ENCODE results near the gene ADAMTS2. TPM values are rescaled to one million over a fixed set of nuclear protein-coding genes. Genes with fewer than 3 reads are reported as not detected.

ADAMTS2 gene
- total RNA-seq, 2 experiments from 2014 or later = not detected

- ChIA-PET POLR2A (no interaction called here), CTCF (interaction anchor here (1.6 kb wide), 1 partner anchor 328 kb away, joined by 10 read pairs; no protein-coding TSS in a partner anchor)
- Mint-ChIP-seq H3K36me3 (ENCODE audit: low read depth) (no peaks in the 10 kb centered on the region), H3K4me1 (ENCODE audit: low read depth) (peaks cover 3% of the 10 kb centered on the region), H3K9me3 (ENCODE audit: insufficient read depth) (peaks cover 12% of the 10 kb centered on the region), H3K27ac (no peak overlapping the region), H3K4me3 (no peak overlapping the region), H3K27me3 (ENCODE audit: low read depth) (no peaks in the 10 kb centered on the region)
- no peak for DNase-seq
- no peak for ATAC-seq
Observed at GRCh38 chr5:179165421-179166170, 179.7 kb downstream of the ADAMTS2 start.

GRCh38 chr5:179164331-179165311 is 180.6 kb downstream of the ADAMTS2 start:
- Mint-ChIP-seq H3K27ac (no peak overlapping the region), H3K36me3 (ENCODE audit: low read depth) (no peaks in the 10 kb centered on the region), H3K4me3 (no peak overlapping the region), H3K9me3 (ENCODE audit: insufficient read depth) (peaks cover 13% of the 10 kb centered on the region), H3K27me3 (ENCODE audit: low read depth) (no peaks in the 10 kb centered on the region), H3K4me1 (ENCODE audit: low read depth) (peaks cover 3% of the 10 kb centered on the region)
- ATAC-seq (no peak), DNase-seq (no peak)
- CTCF ChIA-PET = interaction anchor here (1.6 kb wide), 1 partner anchor 329 kb away, joined by 10 read pairs; no protein-coding TSS in a partner anchor
- POLR2A ChIA-PET = no interaction called here

DNA sequence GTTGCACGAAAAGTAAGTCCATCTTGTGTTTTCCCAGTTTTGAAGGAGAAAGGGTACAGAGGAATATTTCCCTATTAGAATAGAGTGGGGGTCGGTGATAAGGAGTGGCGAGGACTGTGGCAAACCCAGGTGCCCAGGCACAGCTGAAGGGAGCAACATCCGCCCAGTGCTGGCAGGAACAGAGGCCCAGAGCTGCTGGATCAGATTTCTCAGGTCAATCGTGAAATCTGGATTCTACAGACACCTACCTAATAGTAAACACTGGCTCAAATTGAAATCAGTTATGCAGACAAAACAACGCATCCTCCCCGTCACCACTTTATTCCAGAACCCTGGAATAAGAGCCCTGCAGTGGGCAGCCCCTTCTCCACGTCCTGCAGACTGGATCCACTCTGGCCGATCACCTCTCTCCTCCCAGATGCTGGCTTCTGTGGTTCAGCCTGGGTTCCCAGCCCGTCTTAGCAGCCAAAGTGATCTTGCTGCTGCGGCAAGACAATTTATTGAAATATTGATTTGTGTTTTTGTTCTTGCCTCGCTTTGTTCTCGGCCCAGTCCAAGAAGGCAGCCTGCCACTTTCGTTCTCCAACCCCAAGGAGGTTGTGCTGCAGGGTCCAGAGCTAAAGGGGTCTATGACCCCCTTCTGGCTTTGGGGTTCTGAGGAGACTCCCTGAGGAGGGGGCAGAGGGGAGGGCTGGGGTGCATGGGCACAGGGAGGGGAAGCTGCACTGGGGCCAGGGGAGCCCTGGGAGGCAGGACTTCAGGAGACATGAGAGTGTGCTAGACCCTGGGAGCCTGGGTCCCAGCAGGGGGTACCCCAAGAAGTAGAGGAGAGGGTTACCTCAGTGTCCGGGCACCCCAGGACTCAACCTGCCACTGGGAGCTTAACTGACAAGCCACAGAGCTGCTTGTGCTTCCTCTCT is 181.8 kb downstream of the ADAMTS2 start:
- Mint-ChIP-seq H3K27ac (no peak overlapping the region), H3K9me3 (ENCODE audit: insufficient read depth) (peaks cover 13% of the 10 kb centered on the region), H3K27me3 (ENCODE audit: low read depth) (no peaks in the 10 kb centered on the region), H3K36me3 (ENCODE audit: low read depth) (no peaks in the 10 kb centered on the region), H3K4me1 (ENCODE audit: low read depth) (peaks cover 3% of the 10 kb centered on the region), H3K4me3 (no peak overlapping the region)
- CTCF ChIA-PET = no interaction called here
- ATAC-seq (no peak), DNase-seq (no peak)
- POLR2A ChIA-PET = no interaction called here

GRCh38 chr5:179162351-179163235 is 182.7 kb downstream of the ADAMTS2 start:
- ChIA-PET CTCF (no interaction called here), POLR2A (no interaction called here)
- Mint-ChIP-seq H3K4me1 (ENCODE audit: low read depth) (peaks cover under 1% of the 10 kb centered on the region), H3K9me3 (ENCODE audit: insufficient read depth) (peaks cover 13% of the 10 kb centered on the region), H3K27me3 (ENCODE audit: low read depth) (no peaks in the 10 kb centered on the region), H3K36me3 (ENCODE audit: low read depth) (no peaks in the 10 kb centered on the region), H3K27ac (no peak overlapping the region), H3K4me3 (no peak overlapping the region)
- ATAC-seq = no peak
- no peak for DNase-seq

DNA sequence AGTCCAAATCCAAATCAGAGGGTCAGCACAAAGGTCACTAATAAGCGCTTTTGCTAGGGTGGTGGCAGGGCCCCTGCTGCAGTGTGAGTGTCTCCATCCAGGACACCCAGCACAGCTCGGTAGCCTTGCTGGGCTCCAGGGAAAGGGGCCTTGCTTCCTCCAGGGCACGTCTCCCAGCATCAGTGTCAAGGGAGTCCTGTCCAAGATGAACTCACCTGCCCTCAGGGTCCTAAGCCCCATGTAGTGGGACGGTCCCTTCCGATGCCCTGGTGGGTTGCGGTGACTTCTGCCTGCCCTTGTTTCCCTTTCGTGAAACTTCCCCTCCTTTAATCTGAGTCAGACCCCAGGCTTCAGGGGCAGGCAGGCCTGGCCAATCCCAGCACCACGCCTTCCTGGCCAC is 183.4 kb downstream of the ADAMTS2 start:
- POLR2A ChIA-PET = no interaction called here
- no peaks in the 10 kb centered on the region for H3K4me1 Mint-ChIP-seq (ENCODE audit: low read depth)
- ATAC-seq (no peak), DNase-seq (no peak)
- H3K36me3 Mint-ChIP-seq (ENCODE audit: low read depth) = no peaks in the 10 kb centered on the region
- no peak overlapping the region for H3K27ac Mint-ChIP-seq
- CTCF ChIA-PET = no interaction called here
- H3K9me3 Mint-ChIP-seq (ENCODE audit: insufficient read depth) = peaks cover 13% of the 10 kb centered on the region
- H3K27me3 Mint-ChIP-seq (ENCODE audit: low read depth) = no peaks in the 10 kb centered on the region
- H3K4me3 Mint-ChIP-seq = no peak overlapping the region

- Mint-ChIP-seq H3K9me3 (ENCODE audit: insufficient read depth) (peaks cover 13% of the 10 kb centered on the region), H3K27ac (no peak overlapping the region), H3K36me3 (ENCODE audit: low read depth) (no peaks in the 10 kb centered on the region), H3K4me3 (no peak overlapping the region), H3K27me3 (ENCODE audit: low read depth) (no peaks in the 10 kb centered on the region), H3K4me1 (ENCODE audit: low read depth) (no peaks in the 10 kb centered on the region)
- ChIA-PET POLR2A (no interaction called here), CTCF (no interaction called here)
- ATAC-seq = no peak
- DNase-seq = no peak
Observed at GRCh38 chr5:179160584-179160983, 184.7 kb downstream of the ADAMTS2 start.

GRCh38 chr5:179158556-179158955 is 186.7 kb downstream of the ADAMTS2 start:
- Mint-ChIP-seq H3K36me3 (ENCODE audit: low read depth) (no peaks in the 10 kb centered on the region), H3K4me1 (ENCODE audit: low read depth) (no peaks in the 10 kb centered on the region), H3K4me3 (no peak overlapping the region), H3K27me3 (ENCODE audit: low read depth) (no peaks in the 10 kb centered on the region), H3K9me3 (ENCODE audit: insufficient read depth) (peaks cover 13% of the 10 kb centered on the region), H3K27ac (no peak overlapping the region)
- CTCF ChIA-PET = no interaction called here
- DNase-seq (no peak), ATAC-seq (no peak)
- POLR2A ChIA-PET = no interaction called here

GRCh38 chr5:179154991-179155955 is 190.0 kb downstream of the ADAMTS2 start:
- no peak overlapping the region for H3K4me3 Mint-ChIP-seq
- H3K27ac Mint-ChIP-seq = no peak overlapping the region
- DNase-seq (no peak), ATAC-seq (no peak)
- ChIA-PET CTCF (no interaction called here), POLR2A (no interaction called here)
- no peaks in the 10 kb centered on the region for H3K9me3 Mint-ChIP-seq (ENCODE audit: insufficient read depth)
- H3K4me1 Mint-ChIP-seq (ENCODE audit: low read depth) = no peaks in the 10 kb centered on the region
- no peaks in the 10 kb centered on the region for H3K27me3 Mint-ChIP-seq (ENCODE audit: low read depth)
- H3K36me3 Mint-ChIP-seq (ENCODE audit: low read depth) = no peaks in the 10 kb centered on the region

DNA sequence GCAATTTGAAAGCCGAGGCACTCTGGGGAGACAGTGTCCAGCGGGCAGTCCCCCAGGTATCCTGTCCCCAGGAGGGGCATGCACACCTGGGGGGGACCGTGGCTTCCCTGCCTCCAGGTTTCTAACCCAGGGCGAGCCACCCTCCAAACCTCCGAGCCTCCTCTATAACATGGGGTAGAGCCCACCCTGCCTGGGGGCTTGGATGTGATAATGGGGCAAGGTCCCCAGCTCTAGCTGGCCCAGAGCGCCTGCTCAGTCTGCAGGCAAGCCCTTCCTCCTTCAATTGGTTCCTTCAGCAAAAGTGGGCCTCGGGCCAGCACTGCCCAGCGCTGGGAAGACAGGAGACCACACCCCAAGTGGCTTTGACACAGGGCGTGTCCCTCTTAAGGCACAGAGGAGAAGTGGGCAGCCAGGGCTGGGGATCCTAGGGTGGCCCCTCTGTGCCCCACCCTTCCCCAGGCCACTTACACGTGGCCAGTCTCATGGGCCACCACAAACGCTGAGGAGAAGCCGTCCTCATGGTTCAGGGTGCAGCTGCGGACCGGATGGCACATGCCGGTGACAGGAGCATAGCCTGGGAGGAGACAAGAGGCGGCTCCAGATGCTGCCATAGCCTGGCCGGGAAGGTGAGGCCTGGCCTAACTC is 190.8 kb downstream of the ADAMTS2 start:
- Mint-ChIP-seq H3K27me3 (ENCODE audit: low read depth) (no peaks in the 10 kb centered on the region), H3K9me3 (ENCODE audit: insufficient read depth) (no peaks in the 10 kb centered on the region), H3K4me3 (no peak overlapping the region), H3K36me3 (ENCODE audit: low read depth) (no peaks in the 10 kb centered on the region), H3K27ac (no peak overlapping the region), H3K4me1 (ENCODE audit: low read depth) (no peaks in the 10 kb centered on the region)
- ChIA-PET POLR2A (no interaction called here), CTCF (no interaction called here)
- ATAC-seq = no peak
- DNase-seq = no peak

- no peaks in the 10 kb centered on the region for H3K4me1 Mint-ChIP-seq (ENCODE audit: low read depth)
- no peak overlapping the region for H3K4me3 Mint-ChIP-seq
Observed at GRCh38 chr5:179153921-179154345, 191.3 kb downstream of the ADAMTS2 start.

More at GRCh38 chr5:179153921-179154345, 191.3 kb downstream of the ADAMTS2 start:
- CTCF ChIA-PET = no interaction called here
- no peak for DNase-seq
- POLR2A ChIA-PET = no interaction called here
- Mint-ChIP-seq H3K27ac (no peak overlapping the region), H3K36me3 (ENCODE audit: low read depth) (no peaks in the 10 kb centered on the region), H3K27me3 (ENCODE audit: low read depth) (no peaks in the 10 kb centered on the region), H3K9me3 (ENCODE audit: insufficient read depth) (no peaks in the 10 kb centered on the region)
- no peak for ATAC-seq

Measured in activated CD8-positive, alpha-beta T cell treated with anti-CD3 and anti-CD28 coated beads, Interleukin-2, amount 10 ng/mL, durations not matched to agents 7 days and 5 days (primary cell).